ENCODE results near the gene MT1E.
A peak's percentile ranks its signal among the peaks of the same experiment; 100 is the strongest.

Gene MT1E

DNA sequence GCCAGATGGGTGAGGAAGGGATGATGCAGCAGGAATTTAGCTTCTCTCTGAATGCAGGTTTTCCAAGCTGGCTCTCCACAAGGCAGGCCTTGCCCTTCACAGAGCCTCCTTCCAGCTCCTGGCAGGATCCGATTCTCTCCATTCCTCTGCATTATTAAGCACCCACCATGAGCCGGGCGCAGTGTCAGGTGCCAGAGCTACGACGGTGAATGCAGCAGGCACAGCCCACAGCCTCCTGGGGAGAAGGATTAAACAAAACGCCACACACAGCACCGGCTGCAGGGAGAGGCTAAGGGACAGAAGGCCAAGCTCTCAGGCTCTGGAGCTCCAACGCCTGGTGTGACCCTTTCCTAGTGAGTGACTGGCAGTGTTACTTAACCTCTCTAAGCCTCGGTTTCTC is 24.3 kb upstream of the MT1E start:
- no peaks in the 10 kb centered on the region for H3K9me3 ChIP-seq (ENCODE audit: insufficient read depth, low read length)
- no peak overlapping the region for H3K27ac ChIP-seq (ENCODE audit: low read length)

DNA sequence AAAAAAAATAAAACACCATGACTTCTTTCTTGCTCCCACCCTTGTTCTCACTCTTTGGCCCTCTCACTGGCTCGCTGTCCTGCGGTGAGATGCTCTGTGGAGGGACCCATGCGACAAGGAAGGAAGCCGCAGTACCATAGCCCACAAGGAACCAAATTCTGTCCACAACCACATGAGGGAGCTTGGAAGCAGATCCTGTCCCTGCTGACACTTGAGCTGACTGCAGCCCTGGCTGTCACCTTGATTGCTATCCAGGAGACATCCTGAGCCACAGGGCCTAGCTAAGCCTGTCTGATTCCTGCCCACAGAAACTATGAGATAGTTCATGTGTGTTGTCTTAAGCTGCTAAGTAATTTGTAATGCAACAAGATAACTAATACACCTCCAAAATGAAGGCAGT is 22.0 kb upstream of the MT1E start:
- peaks cover 9% of the 10 kb centered on the region for H3K4me1 ChIP-seq (ENCODE audit: low read length)
- TF ChIP-seq, protein P1, sequence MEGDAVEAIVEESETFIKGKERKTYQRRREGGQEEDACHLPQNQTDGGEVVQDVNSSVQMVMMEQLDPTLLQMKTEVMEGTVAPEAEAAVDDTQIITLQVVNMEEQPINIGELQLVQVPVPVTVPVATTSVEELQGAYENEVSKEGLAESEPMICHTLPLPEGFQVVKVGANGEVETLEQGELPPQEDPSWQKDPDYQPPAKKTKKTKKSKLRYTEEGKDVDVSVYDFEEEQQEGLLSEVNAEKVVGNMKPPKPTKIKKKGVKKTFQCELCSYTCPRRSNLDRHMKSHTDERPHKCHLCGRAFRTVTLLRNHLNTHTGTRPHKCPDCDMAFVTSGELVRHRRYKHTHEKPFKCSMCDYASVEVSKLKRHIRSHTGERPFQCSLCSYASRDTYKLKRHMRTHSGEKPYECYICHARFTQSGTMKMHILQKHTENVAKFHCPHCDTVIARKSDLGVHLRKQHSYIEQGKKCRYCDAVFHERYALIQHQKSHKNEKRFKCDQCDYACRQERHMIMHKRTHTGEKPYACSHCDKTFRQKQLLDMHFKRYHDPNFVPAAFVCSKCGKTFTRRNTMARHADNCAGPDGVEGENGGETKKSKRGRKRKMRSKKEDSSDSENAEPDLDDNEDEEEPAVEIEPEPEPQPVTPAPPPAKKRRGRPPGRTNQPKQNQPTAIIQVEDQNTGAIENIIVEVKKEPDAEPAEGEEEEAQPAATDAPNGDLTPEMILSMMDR (IDR thresholded peaks at IDR 0.05; ENCODE audit: low read depth, low read length) = peak; percentile 23
- no peak for TF ChIP-seq EZH2phosphoT487 (IDR thresholded peaks at IDR 0.05; ENCODE audit: low read depth)
- H3K27ac ChIP-seq (ENCODE audit: low read length) = no peak overlapping the region
- H3K27me3 ChIP-seq (ENCODE audit: low read depth, low read length) = 0 out of 2 replicates have a peak, but pooled peaks cover 8% of the 10 kb centered on the region
- H2AFZ ChIP-seq (ENCODE audit: low read depth, low read length) = no peak overlapping the region
- H3K9ac ChIP-seq (ENCODE audit: low read length) = no peak overlapping the region
- no peak overlapping the region for H3K4me3 ChIP-seq (ENCODE audit: low read length)
- no peak overlapping the region for H3K4me2 ChIP-seq (ENCODE audit: low read length)
- H4K20me1 ChIP-seq (ENCODE audit: insufficient read depth, low read length) = no peaks in the 10 kb centered on the region
- no peaks in the 10 kb centered on the region for H3K9me3 ChIP-seq (ENCODE audit: insufficient read depth, low read length)
- H3K79me2 ChIP-seq (ENCODE audit: low read length) = no peaks in the 10 kb centered on the region
- no peaks in the 10 kb centered on the region for H3K36me3 ChIP-seq (replicated peaks; ENCODE audit: low read depth, low read length)

More for the DNA sequence above, 24.3 kb upstream of the MT1E start:
- no peak overlapping the region for H3K9ac ChIP-seq (ENCODE audit: low read length)
- H3K36me3 ChIP-seq (replicated peaks; ENCODE audit: low read depth, low read length) = no peaks in the 10 kb centered on the region
- peaks cover 15% of the 10 kb centered on the region; the same call in 1 of the 2 replicates for H3K27me3 ChIP-seq (ENCODE audit: low read depth, low read length)
- no peaks in the 10 kb centered on the region for H4K20me1 ChIP-seq (ENCODE audit: insufficient read depth, low read length)
- peaks cover 3% of the 10 kb centered on the region; the same call in 1 of the 2 replicates for H3K4me1 ChIP-seq (ENCODE audit: low read length)
- H2AFZ ChIP-seq (ENCODE audit: low read depth, low read length) = no peak overlapping the region
- H3K4me3 ChIP-seq (ENCODE audit: low read length) = no peak overlapping the region
- H3K4me2 ChIP-seq (ENCODE audit: low read length) = no peak overlapping the region
- no peaks in the 10 kb centered on the region for H3K79me2 ChIP-seq (ENCODE audit: low read length)
- TF ChIP-seq, protein P1 (IDR thresholded peaks at IDR 0.05; ENCODE audit: low read depth, low read length) = no peak
- no peak for TF ChIP-seq EZH2phosphoT487 (IDR thresholded peaks at IDR 0.05; ENCODE audit: low read depth)

DNA sequence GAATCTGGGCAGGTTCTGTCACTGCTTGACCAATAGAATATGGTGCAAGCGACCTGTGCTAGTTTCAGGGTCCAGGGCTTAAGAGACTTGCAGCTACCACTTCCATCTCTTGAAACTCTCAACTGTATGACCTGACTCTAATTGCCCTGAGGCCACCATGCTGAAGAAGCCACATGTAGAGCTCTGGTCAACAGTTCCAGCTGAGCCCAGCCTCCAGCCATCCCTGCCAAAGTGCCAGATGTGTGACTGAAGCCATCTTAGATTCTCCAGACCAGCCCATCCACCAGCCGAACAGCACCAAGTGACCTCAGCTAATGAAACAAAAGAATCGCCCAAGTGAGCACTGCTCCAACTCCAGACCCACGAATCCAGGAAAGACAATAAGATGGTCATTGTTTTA is 20.6 kb upstream of the MT1E start:
- Histone ChIP-seq H4K20me1 (ENCODE audit: insufficient read depth, low read length) (no peaks in the 10 kb centered on the region), H3K4me3 (ENCODE audit: low read length) (no peak overlapping the region), H3K36me3 (replicated peaks; ENCODE audit: low read depth, low read length) (no peaks in the 10 kb centered on the region), H3K9me3 (ENCODE audit: insufficient read depth, low read length) (no peaks in the 10 kb centered on the region), H3K4me1 (ENCODE audit: low read length) (peaks cover 15% of the 10 kb centered on the region), H3K27ac (ENCODE audit: low read length) (no peak overlapping the region), H3K79me2 (ENCODE audit: low read length) (no peaks in the 10 kb centered on the region), H3K9ac (ENCODE audit: low read length) (no peak overlapping the region), H2AFZ (ENCODE audit: low read depth, low read length) (no peak overlapping the region), H3K4me2 (ENCODE audit: low read length) (no peak overlapping the region), H3K27me3 (ENCODE audit: low read depth, low read length) (0 out of 2 replicates have a peak, but pooled peaks cover 8% of the 10 kb centered on the region)
- TF ChIP-seq EZH2phosphoT487 (IDR thresholded peaks at IDR 0.05; ENCODE audit: low read depth) = no peak
- TF ChIP-seq, protein P1 (IDR thresholded peaks at IDR 0.05; ENCODE audit: low read depth, low read length) = no peak

DNA sequence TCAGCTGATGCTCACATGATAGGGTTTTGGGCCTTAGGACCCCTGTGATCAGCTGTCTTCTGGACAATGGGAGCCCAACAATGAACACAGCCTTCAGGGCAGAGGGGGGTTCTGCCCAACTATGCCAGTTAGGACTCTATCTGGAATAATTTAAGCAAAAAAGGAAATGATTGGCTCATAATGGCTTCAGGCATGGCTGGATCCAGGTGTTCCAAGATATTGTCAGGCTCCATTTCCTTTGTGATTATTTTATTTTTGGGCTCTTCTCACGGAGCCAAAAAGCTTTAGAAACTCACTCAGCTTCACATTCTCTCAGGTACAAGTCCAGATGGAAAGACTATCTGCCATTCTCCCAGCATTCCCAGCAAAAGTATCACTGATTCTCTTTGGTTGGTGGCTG is 20.1 kb upstream of the MT1E start:
- Histone ChIP-seq H3K4me2 (ENCODE audit: low read length) (no peak overlapping the region), H3K27ac (ENCODE audit: low read length) (no peak overlapping the region), H3K9ac (ENCODE audit: low read length) (no peak overlapping the region), H3K4me3 (ENCODE audit: low read length) (no peak overlapping the region), H3K9me3 (ENCODE audit: insufficient read depth, low read length) (no peaks in the 10 kb centered on the region), H2AFZ (ENCODE audit: low read depth, low read length) (no peak overlapping the region), H3K27me3 (ENCODE audit: low read depth, low read length) (0 out of 2 replicates have a peak, but pooled peaks cover 8% of the 10 kb centered on the region), H4K20me1 (ENCODE audit: insufficient read depth, low read length) (no peaks in the 10 kb centered on the region), H3K4me1 (ENCODE audit: low read length) (peaks cover 17% of the 10 kb centered on the region), H3K36me3 (replicated peaks; ENCODE audit: low read depth, low read length) (no peaks in the 10 kb centered on the region), H3K79me2 (ENCODE audit: low read length) (no peaks in the 10 kb centered on the region)
- TF ChIP-seq, protein P1 (IDR thresholded peaks at IDR 0.05; ENCODE audit: low read depth, low read length) = no peak
- no peak for TF ChIP-seq EZH2phosphoT487 (IDR thresholded peaks at IDR 0.05; ENCODE audit: low read depth)
